Lung (tissue), 12 donors: ENCODE results near the gene SYTL2. TPM values are rescaled to one million over a fixed set of nuclear protein-coding genes. Genes with fewer than 3 reads are reported as not detected.
A peak's percentile ranks its signal among the peaks of the same experiment; 100 is the strongest.

Source experiments
- ATAC-seq: fragments of 200-7000 bp; cut with Tn5 transposase; one replicate; pipeline ENCODE4 v1.9.1; 2020; ENCODE audit warnings: moderate number of reproducible peaks; ENCODE audit not compliant: insufficient read depth, low FRiP score
- DNase-seq, 3 donors: peaks; one replicate each; pipeline ENCODE4 v3.0.0-alpha.2; 2013 to 2017
- H3K27ac ChIP-seq, 2 donors: one replicate each; pipeline ENCODE4 v1.5.1; 2013; ENCODE audit warnings: mild to moderate bottlenecking in 2 of 2, moderate library complexity in 2 of 2, control low read depth in 1 of 2, inconsistent platforms in 1 of 2, low read depth in 1 of 2, low read length in 1 of 2
- H3K27me3 ChIP-seq, 3 donors: one replicate each; pipeline ENCODE4 v1.5.1; 2013; ENCODE audit warnings: low read length in 2 of 3; ENCODE audit not compliant: control insufficient read depth in 3 of 3, insufficient read depth in 3 of 3
- H3K36me3 ChIP-seq, 4 donors: one replicate each; pipeline ENCODE4 v1.5.1; 2013; ENCODE audit warnings: low read length in 4 of 4, mild to moderate bottlenecking in 1 of 4, moderate library complexity in 1 of 4; ENCODE audit not compliant: control insufficient read depth in 4 of 4, insufficient read depth in 4 of 4
- H3K4me1 ChIP-seq, 5 donors: one replicate each; pipeline ENCODE4 v1.5.1; 2013; ENCODE audit warnings: low read length in 5 of 5, mild to moderate bottlenecking in 2 of 5, moderate library complexity in 1 of 5; ENCODE audit not compliant: control insufficient read depth in 5 of 5, insufficient read depth in 5 of 5
- H3K4me3 ChIP-seq: one replicate; pipeline ENCODE4 v1.5.1; 2013; ENCODE audit warnings: mild to moderate bottlenecking, control low read depth, moderate library complexity
- H3K9ac ChIP-seq, 2 donors: one replicate each; pipeline ENCODE4 v1.5.1; 2013; ENCODE audit warnings: low read length in 2 of 2, control low read depth in 1 of 2; ENCODE audit not compliant: insufficient read depth in 1 of 2
- H3K9me3 ChIP-seq, 4 donors: one replicate each; pipeline ENCODE4 v1.5.1; 2013; ENCODE audit warnings: low read length in 3 of 4, mild to moderate bottlenecking in 1 of 4, moderate library complexity in 1 of 4; ENCODE audit not compliant: control insufficient read depth in 4 of 4, insufficient read depth in 3 of 4
- WGBS, 2 donors: extraction: QIAGEN DNeasy Blood & Tissue Kit; methylation state at CpG; one replicate each; pipeline ENCODE4 v1.1.7; 2013; 5-methylcytosine and 5-hydroxymethylcytosine counted together
- polyA plus RNA-seq, 2 donors: library from polyadenylated mRNA; stranded (reverse); fragments of 200-250 nt; gene quantifications; one replicate each; pipeline ENCODE4 v1.2.1, GENCODE V29; 2013
- total RNA-seq, 2 donors: library from RNA; depleted of rRNA in 1 of 2; stranded (reverse); fragments of >200 nt in 1 of 2; gene quantifications; one replicate each; pipeline ENCODE4 v1.2.1, GENCODE V29; 2014 to 2021
- TF ChIP-seq, protein P1 (sequence below): IDR thresholded peaks from 2 replicates; pipeline ENCODE4 v1.5.1; 2012; ENCODE audit warnings: mild to moderate bottlenecking; ENCODE audit errors: control extremely low read depth, extremely low read depth
- donor health status: control.
- donor health status: control.
- donor health status: Bipolar disorder and iron deficiency.
- donor health status: healthy.
- donor health status: DM: yes; HTN: yes; CAD: no.

The SYTL2 gene
- total and polyA plus RNA-seq, 4 donors, result 6.7 to 39.0 (median 16.5) TPM

DNA sequence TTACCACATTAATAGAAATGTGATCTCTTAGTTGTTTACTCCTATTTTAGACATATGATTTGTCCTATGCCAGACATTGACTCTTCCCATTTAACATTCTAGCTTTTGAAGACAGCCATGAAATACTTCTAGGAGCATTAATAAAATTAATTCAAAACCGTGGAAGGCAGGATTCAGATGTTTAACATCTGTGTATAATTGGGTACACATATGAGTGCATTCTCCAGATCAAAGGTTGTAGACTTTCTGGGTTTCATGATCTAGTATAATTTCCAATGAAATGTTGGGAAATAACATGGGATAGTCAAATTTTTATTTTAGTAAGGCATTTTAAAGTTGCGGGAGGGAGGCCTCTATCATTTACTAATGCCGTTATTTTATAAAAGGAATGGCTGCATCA, 89.8 kb downstream of the SYTL2 start:
- no peaks in the 10 kb centered on the region for H3K36me3 ChIP-seq
- H3K27me3 ChIP-seq, result no peaks in the 10 kb centered on the region
- DNase-seq (no peak), ATAC-seq (no peak)
- no peak overlapping the region for H3K9ac ChIP-seq
- 93 to 96% methylated on average over 3 of the region's 3 CpGs for WGBS, 2 donors
- TF ChIP-seq, protein P1, sequence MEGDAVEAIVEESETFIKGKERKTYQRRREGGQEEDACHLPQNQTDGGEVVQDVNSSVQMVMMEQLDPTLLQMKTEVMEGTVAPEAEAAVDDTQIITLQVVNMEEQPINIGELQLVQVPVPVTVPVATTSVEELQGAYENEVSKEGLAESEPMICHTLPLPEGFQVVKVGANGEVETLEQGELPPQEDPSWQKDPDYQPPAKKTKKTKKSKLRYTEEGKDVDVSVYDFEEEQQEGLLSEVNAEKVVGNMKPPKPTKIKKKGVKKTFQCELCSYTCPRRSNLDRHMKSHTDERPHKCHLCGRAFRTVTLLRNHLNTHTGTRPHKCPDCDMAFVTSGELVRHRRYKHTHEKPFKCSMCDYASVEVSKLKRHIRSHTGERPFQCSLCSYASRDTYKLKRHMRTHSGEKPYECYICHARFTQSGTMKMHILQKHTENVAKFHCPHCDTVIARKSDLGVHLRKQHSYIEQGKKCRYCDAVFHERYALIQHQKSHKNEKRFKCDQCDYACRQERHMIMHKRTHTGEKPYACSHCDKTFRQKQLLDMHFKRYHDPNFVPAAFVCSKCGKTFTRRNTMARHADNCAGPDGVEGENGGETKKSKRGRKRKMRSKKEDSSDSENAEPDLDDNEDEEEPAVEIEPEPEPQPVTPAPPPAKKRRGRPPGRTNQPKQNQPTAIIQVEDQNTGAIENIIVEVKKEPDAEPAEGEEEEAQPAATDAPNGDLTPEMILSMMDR, result no peak
- no peak overlapping the region for H3K4me3 ChIP-seq
- H3K4me1 ChIP-seq, result peaks cover 0 to 25% (median 9%) of the 10 kb centered on the region in 5 donors
- H3K27ac ChIP-seq, result no peak overlapping the region
- H3K9me3 ChIP-seq, result no peaks in the 10 kb centered on the region

DNA sequence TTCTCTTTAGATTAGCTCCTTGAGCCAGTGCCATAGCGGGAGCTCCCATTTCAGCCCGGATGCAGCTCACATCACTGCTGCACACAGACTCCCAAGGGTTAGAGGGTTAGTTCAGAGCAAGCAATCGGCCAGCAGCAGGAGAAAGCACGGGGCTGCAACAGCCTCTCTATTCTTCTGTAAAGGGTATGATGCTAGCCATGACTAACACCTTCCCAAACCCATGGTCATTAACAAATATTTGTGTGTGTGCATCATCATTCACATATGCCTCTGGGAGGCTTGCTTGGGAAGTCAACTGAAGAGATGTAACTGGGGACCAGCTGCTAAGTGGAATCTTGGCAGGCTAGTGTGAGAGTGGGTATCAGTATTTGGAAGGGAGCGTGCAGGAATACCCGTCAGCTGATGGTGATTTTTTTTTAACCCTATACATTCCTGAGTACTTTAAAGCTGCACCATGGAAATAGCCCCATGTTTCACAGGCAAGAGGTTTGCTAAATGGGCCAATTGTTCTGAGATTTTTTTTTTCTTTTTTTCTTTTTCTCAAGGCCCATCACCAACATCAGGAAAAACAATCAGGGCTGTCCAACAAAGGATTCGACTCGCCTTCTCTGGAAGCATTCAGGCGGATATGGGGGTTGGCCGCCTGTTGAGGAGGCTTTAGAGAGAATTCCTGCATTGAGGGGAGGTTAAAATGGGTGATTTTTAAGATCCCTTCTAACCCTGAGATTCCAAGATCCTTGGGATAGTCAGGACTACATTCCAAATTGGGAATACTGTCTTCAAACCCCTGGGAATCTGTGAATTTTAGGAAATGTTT, 91.7 kb downstream of the SYTL2 start:
- peak; percentile 86 to 94 (median 89) for DNase-seq
- 58 to 78% methylated on average over 10 of the region's 10 CpGs for WGBS, 2 donors
- H3K27ac ChIP-seq, result peak overlapping the region; percentile 3 to 59
- peaks cover 0 to under 1% (median under 1%) of the 10 kb centered on the region in 4 donors for H3K36me3 ChIP-seq
- peak; percentile 77 for ATAC-seq
- H3K9me3 ChIP-seq, result no peaks in the 10 kb centered on the region
- H3K4me1 ChIP-seq, result peaks cover 0 to 25% (median 6%) of the 10 kb centered on the region in 5 donors
- H3K4me3 ChIP-seq, result no peak overlapping the region
- no peaks in the 10 kb centered on the region for H3K27me3 ChIP-seq
- peak overlapping the region in 1 of 2 donors; percentile 86 for H3K9ac ChIP-seq
- TF ChIP-seq, protein P1, result no peak

DNA sequence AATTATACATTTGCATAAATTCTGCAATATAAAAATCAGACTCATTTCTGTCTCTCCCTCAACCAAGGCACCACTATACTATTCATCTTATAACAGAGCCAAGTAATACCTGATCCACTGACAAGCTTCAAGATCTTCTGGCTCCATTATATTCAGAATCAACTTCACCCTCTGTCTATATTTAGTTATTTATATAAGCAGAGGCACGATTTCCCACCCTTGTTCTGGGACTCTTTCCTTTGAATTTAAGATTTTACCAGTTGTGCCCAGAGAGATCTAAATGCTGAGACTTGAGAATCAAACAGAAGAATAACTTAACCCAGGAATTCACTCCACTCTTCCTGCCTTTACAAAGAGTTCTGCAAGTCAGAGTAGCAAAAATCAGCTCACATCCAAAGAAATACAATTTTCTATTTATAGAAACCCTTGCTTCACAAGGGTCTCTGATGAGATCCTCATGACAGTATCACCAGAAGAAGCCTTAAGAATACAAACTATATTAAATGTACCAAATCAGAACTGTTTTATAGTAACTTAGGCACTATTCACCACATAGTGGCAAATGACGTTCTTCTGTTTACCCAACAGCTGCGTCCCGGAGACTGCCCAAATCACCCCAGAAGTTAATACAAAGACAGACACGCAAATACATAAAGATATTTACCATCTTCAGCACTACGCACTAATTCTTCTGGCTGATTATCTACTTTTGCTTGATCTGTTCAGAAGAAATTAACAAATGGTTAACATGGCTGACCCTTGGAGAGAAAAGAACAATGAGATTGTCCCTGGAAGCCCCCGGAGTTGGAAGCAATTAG, 92.6 kb downstream of the SYTL2 start:
- TF ChIP-seq, protein P1, result no peak
- ATAC-seq (no peak), DNase-seq (peak in 1 of 3 donors; percentile 52)
- H3K9me3 ChIP-seq, result no peaks in the 10 kb centered on the region
- WGBS, 2 donors, result 63 to 79% methylated on average over 7 of the region's 7 CpGs
- H3K27me3 ChIP-seq, result no peaks in the 10 kb centered on the region
- peaks cover 0 to 25% (median 6%) of the 10 kb centered on the region in 5 donors for H3K4me1 ChIP-seq
- H3K4me3 ChIP-seq, result no peak overlapping the region
- peaks cover 0 to 6% (median 2%) of the 10 kb centered on the region in 4 donors for H3K36me3 ChIP-seq
- peak overlapping the region in 1 of 2 donors; percentile 86 for H3K9ac ChIP-seq
- H3K27ac ChIP-seq, result peak overlapping the region; percentile 29 to 59
